ENCODE data around the gene IRF6. TPM values are rescaled to one million over a fixed set of nuclear protein-coding genes. Genes with fewer than 3 reads are reported as not detected.

The IRF6 gene
- total and polyA plus RNA-seq, 2 of the 8 experiments (the other 6 are each of a cell fraction or from before 2014, with no cell fraction given), result 9.6 to 13.4 TPM

GRCh38 chr1:209849388-209849787, 43.4 kb upstream of the IRF6 start:
- Histone ChIP-seq H2BK15ac (ENCODE audit: low read length) (no peak overlapping the region), H3K18ac (ENCODE audit: extremely low read depth, low read length) (no peak overlapping the region), H3K4ac (replicated peaks; ENCODE audit: insufficient read length, low read depth, low read length) (no peak overlapping the region), H2AK5ac (ENCODE audit: low read depth, low read length) (no peak overlapping the region), H4K8ac (ENCODE audit: extremely low read depth, insufficient read depth, low read length) (no peak overlapping the region), H2BK12ac (ENCODE audit: low read depth, low read length) (no peak overlapping the region), H2AFZ (ENCODE audit: low read length) (no peak overlapping the region), H3K27ac (ENCODE audit: low read depth, low read length) (no peak overlapping the region), H3K27me3 (replicated peaks in 1 of 4; ENCODE audit: control insufficient read depth in 3 of 4, extremely low read depth in 1 of 4, insufficient read depth in 3 of 4, low read length in 3 of 4) (no peaks in the 10 kb centered on the region), H2BK20ac (ENCODE audit: low read length) (no peak overlapping the region), H3K9me3 (ENCODE audit: insufficient read depth in 2 of 2, low read depth in 1 of 2, low read length in 1 of 2) (no peaks in the 10 kb centered on the region), H3K56ac (replicated peaks; ENCODE audit: insufficient read length, low read depth, low read length) (no peak overlapping the region), H4K91ac (replicated peaks; ENCODE audit: insufficient read length, low read length) (no peak overlapping the region), H2BK5ac (ENCODE audit: low read depth, low read length) (no peak overlapping the region), H4K5ac (ENCODE audit: insufficient read length, low read depth, low read length) (no peak overlapping the region), H3K9ac (replicated peaks in 1 of 4; ENCODE audit: extremely low read depth in 1 of 4, low read depth in 3 of 4, low read length in 3 of 4) (no peak overlapping the region), H4K20me1 (replicated peaks in 1 of 2; ENCODE audit: control insufficient read depth in 1 of 2, insufficient read depth in 2 of 2, low read length in 2 of 2) (no peaks in the 10 kb centered on the region), H3K23me2 (ENCODE audit: low read depth, low read length) (no peaks in the 10 kb centered on the region), H3K79me1 (ENCODE audit: low read depth, low read length) (no peaks in the 10 kb centered on the region), H3K23ac (ENCODE audit: insufficient read length) (no peak overlapping the region), H3K4me1 (replicated peaks in 1 of 4; ENCODE audit: control insufficient read depth in 3 of 4, insufficient read depth in 4 of 4, low read length in 3 of 4) (no peaks in the 10 kb centered on the region), H3K79me2 (ENCODE audit: control insufficient read depth in 1 of 2, insufficient read depth in 2 of 2, low read length in 2 of 2) (no peaks in the 10 kb centered on the region), H2BK120ac (replicated peaks; ENCODE audit: low read depth, low read length) (no peak overlapping the region), H3K4me3 (ENCODE audit: extremely low read depth in 1 of 4, insufficient read depth in 2 of 4, low read depth in 3 of 4, low read length in 4 of 4) (no peak overlapping the region), H3K4me2 (ENCODE audit: insufficient read depth in 1 of 2, low read depth in 2 of 2, low read length in 2 of 2) (no peak overlapping the region), H3K14ac (ENCODE audit: insufficient read length) (no peak overlapping the region), H3K36me3 (ENCODE audit: control insufficient read depth in 2 of 4, insufficient read depth in 4 of 4, low read length in 3 of 4) (peaks cover 0 to 37% (median 24%) of the 10 kb centered on the region in 4 experiments; a peak in 7 of 8 replicates)
- FAIRE-seq (no peak), DNase-seq (ENCODE audit: low read depth in 1 of 2, low spot score in 2 of 2) (no peak)
- WGBS, 2 experiments (ENCODE audit: extremely low coverage in 1 of 2, insufficient coverage in 1 of 2, insufficient read length in 1 of 2, insufficient replicate concordance in 2 of 2, low coverage in 1 of 2, low lambda C conversion rate in 2 of 2, missing lambda C conversion rate in 1 of 2), result 83% methylated on average over 5 of the region's 5 CpGs; no CpG with 5 or more reads in 1 of the 2 experiments
- ChIA-PET POLR2A (ENCODE audit: partially characterized antibody) (interaction anchor here (0.8 to 2.5 kb wide), 2 partner anchors 9 to 525 kb away, joined by 3 to 8 read pairs; no protein-coding TSS in a partner anchor), CTCF (ENCODE audit: partially characterized antibody) (interaction anchor here (0.6 to 3.5 kb wide), 19 partner anchors 9 to 929 kb away, joined by 3 to 16 read pairs (median 4); no protein-coding TSS in a partner anchor)
- no peak for TF ChIP-seq TCF12 (IDR thresholded peaks at IDR 0.05; ENCODE audit: low read depth, low read length)
- TF ChIP-seq PHF8 (conservative IDR thresholded peaks at IDR 0.05; ENCODE audit: low read depth, low read length), result no peak
- no peak for TF ChIP-seq SUZ12 (IDR thresholded peaks at IDR 0.05; ENCODE audit: low read length)
- TF ChIP-seq CHD1 (IDR thresholded peaks at IDR 0.05; ENCODE audit: low read depth, low read length), result no peak
- no peak for TF ChIP-seq SIRT6 (IDR thresholded peaks at IDR 0.05; ENCODE audit: low read length)
- TF ChIP-seq SIX5 (IDR thresholded peaks at IDR 0.05; ENCODE audit: low read depth, low read length), result no peak
- TF ChIP-seq RBBP5 (IDR thresholded peaks at IDR 0.05; ENCODE audit: borderline replicate concordance, low read depth, low read length), result no peak
- TF ChIP-seq TAF1 (IDR thresholded peaks at IDR 0.05; ENCODE audit: low read depth, low read length), result no peak
- TF ChIP-seq SP4 (IDR thresholded peaks at IDR 0.05; ENCODE audit: low read length), result no peak
- no peak for TF ChIP-seq EGR1 (IDR thresholded peaks at IDR 0.05; ENCODE audit: borderline replicate concordance, low read depth, low read length)
- no peak for TF ChIP-seq E2F6 (IDR thresholded peaks at IDR 0.05)
- TF ChIP-seq POLR2A (IDR thresholded peaks at IDR 0.05; ENCODE audit: control extremely low read depth in 1 of 2, low read depth in 2 of 2, low read length in 2 of 2), result no peak
- no peak for TF ChIP-seq ASH2L (IDR thresholded peaks at IDR 0.05; ENCODE audit: low read length)
- TF ChIP-seq KDM4A (IDR thresholded peaks at IDR 0.05; ENCODE audit: low read depth, low read length, severe bottlenecking), result no peak
- TF ChIP-seq TAF7 (optimal IDR thresholded peaks at IDR 0.05; ENCODE audit: borderline replicate concordance, low read depth, low read length), result no peak
- no peak for TF ChIP-seq ZNF274 (IDR thresholded peaks at IDR 0.05; ENCODE audit: borderline replicate concordance, extremely low read depth, low read length)

All from H1 (cell line).